ENCODE results near the gene C5orf22.

C5orf22 gene

GRCh38 chr5:31604644-31605043 lies 72.5 kb downstream of the C5orf22 start:
- no peak for DNase-seq (ENCODE audit: low spot score)

Measured in GM03348 (cell line).